Measurements from ENCODE around the gene FAM237A. TPM values are rescaled to one million over a fixed set of nuclear protein-coding genes. Genes with fewer than 3 reads are reported as not detected.

The FAM237A gene
- total RNA-seq, 1 donor from 2014 or later, result not detected

- no peak overlapping the region for H3K4me3 Mint-ChIP-seq (ENCODE audit: unreplicated experiment)
- no peaks in the 10 kb centered on the region for H3K36me3 Mint-ChIP-seq (ENCODE audit: low read depth)
- DNase-seq (ENCODE audit: low spot score), result no peak
- no peak overlapping the region for H3K27ac Mint-ChIP-seq (ENCODE audit: unreplicated experiment)
- H3K27me3 Mint-ChIP-seq (ENCODE audit: low read depth), result peaks cover 33% of the 10 kb centered on the region
- TF ChIP-seq, protein P1, sequence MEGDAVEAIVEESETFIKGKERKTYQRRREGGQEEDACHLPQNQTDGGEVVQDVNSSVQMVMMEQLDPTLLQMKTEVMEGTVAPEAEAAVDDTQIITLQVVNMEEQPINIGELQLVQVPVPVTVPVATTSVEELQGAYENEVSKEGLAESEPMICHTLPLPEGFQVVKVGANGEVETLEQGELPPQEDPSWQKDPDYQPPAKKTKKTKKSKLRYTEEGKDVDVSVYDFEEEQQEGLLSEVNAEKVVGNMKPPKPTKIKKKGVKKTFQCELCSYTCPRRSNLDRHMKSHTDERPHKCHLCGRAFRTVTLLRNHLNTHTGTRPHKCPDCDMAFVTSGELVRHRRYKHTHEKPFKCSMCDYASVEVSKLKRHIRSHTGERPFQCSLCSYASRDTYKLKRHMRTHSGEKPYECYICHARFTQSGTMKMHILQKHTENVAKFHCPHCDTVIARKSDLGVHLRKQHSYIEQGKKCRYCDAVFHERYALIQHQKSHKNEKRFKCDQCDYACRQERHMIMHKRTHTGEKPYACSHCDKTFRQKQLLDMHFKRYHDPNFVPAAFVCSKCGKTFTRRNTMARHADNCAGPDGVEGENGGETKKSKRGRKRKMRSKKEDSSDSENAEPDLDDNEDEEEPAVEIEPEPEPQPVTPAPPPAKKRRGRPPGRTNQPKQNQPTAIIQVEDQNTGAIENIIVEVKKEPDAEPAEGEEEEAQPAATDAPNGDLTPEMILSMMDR (IDR thresholded peaks at IDR 0.05), result no peak
- H3K4me1 Mint-ChIP-seq (ENCODE audit: low read depth), result no peaks in the 10 kb centered on the region
- no peaks in the 10 kb centered on the region for H3K9me3 Mint-ChIP-seq (ENCODE audit: low read depth)
Measured at GRCh38 chr2:206683546-206683945, 41.3 kb downstream of the FAM237A start.

DNA sequence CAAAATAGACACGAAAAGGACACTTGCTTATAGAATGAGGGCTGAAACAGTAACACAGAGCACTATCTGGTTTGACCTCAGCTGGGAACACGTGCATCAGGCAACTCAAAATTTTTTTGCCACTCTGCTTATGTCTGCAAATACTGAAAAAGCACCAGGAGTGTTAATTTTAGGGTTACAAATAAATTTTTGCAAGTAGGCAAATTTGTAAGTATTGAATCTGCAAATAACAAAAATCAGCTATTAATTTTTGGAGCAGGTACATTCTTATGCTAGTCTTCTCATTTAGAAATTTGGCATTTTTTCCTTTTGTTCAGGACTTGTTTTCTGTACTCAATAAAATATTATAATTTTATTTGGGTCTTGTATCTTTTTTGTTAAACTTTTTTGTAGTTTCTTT, 46.2 kb downstream of the FAM237A start:
- no peak overlapping the region for H3K27ac Mint-ChIP-seq (ENCODE audit: unreplicated experiment)
- TF ChIP-seq, protein P1 (IDR thresholded peaks at IDR 0.05), result no peak
- H3K9me3 Mint-ChIP-seq (ENCODE audit: low read depth), result no peaks in the 10 kb centered on the region

DNA sequence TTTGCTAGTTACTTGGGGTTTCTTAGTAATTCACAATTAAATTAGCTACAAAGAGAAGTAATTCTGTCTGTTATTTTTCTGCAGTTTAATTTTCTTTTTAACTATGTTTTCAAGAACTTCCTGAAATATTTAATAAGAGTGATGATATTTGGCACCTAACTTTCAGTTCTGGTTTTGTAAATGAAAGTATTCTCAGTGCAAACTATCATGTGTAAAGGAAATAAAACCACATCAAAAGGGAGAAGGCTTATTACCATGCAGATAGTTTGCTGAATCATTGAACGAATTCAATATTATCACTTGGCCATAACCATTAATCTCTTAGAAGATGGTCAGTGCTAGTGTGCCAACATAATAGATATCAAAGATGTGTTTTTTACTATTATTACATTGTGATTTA, 46.7 kb downstream of the FAM237A start:
- DNase-seq (ENCODE audit: low spot score), result no peak
- TF ChIP-seq, protein P1 (IDR thresholded peaks at IDR 0.05), result no peak
- Mint-ChIP-seq H3K27me3 (ENCODE audit: low read depth) (peaks cover 28% of the 10 kb centered on the region), H3K36me3 (ENCODE audit: low read depth) (no peaks in the 10 kb centered on the region), H3K4me1 (ENCODE audit: low read depth) (no peaks in the 10 kb centered on the region), H3K9me3 (ENCODE audit: low read depth) (no peaks in the 10 kb centered on the region), H3K27ac (ENCODE audit: unreplicated experiment) (no peak overlapping the region), H3K4me3 (ENCODE audit: unreplicated experiment) (no peak overlapping the region)

More for the DNA sequence above, 46.2 kb downstream of the FAM237A start:
- H3K4me1 Mint-ChIP-seq (ENCODE audit: low read depth), result no peaks in the 10 kb centered on the region
- no peaks in the 10 kb centered on the region for H3K36me3 Mint-ChIP-seq (ENCODE audit: low read depth)
- DNase-seq (ENCODE audit: low spot score), result no peak
- no peak overlapping the region for H3K4me3 Mint-ChIP-seq (ENCODE audit: unreplicated experiment)
- H3K27me3 Mint-ChIP-seq (ENCODE audit: low read depth), result peaks cover 25% of the 10 kb centered on the region

GRCh38 chr2:206692971-206693370, 50.7 kb downstream of the FAM237A start:
- Mint-ChIP-seq H3K4me1 (ENCODE audit: low read depth) (no peaks in the 10 kb centered on the region), H3K9me3 (ENCODE audit: low read depth) (no peaks in the 10 kb centered on the region), H3K27ac (ENCODE audit: unreplicated experiment) (no peak overlapping the region), H3K4me3 (ENCODE audit: unreplicated experiment) (no peak overlapping the region), H3K27me3 (ENCODE audit: low read depth) (peaks cover 17% of the 10 kb centered on the region), H3K36me3 (ENCODE audit: low read depth) (no peaks in the 10 kb centered on the region)
- TF ChIP-seq, protein P1 (IDR thresholded peaks at IDR 0.05), result no peak
- no peak for DNase-seq (ENCODE audit: low spot score)

DNA sequence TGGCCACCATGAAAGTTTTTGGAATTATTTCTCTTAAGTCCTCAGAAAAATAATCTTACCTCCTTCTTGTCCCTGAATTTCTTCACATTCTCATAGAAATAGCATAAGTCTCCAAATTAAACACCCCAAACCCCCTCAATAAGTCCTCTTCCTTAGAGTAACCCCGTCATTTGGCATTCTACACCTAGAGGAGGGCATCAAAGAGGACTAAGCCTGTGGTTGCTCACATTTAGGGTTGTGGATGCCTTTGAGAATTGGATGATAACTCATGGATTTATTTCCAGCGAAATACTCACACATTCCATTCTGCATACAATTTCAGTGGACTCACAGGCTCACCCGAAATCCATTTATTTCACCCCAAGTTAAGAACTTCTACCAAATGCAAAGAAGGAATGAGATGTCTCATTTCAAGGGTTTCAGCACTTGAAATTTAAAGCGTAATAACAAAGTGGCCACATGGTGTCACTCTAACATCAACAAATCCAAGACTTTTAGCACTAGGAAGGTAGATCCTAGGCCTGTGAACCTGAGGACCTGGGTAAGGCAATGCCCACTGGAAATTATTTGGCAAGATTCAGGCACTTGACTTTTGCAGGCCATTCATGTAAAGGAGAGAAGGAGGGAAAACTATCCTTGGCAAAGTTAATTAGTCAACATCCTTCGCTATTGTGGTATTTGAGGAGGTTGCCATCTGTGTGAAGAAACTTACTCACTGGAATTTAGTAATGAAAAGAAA, 51.3 kb downstream of the FAM237A start:
- H3K9me3 Mint-ChIP-seq (ENCODE audit: low read depth), result no peaks in the 10 kb centered on the region
- H3K36me3 Mint-ChIP-seq (ENCODE audit: low read depth), result no peaks in the 10 kb centered on the region
- H3K27ac Mint-ChIP-seq (ENCODE audit: unreplicated experiment), result no peak overlapping the region
- no peaks in the 10 kb centered on the region for H3K4me1 Mint-ChIP-seq (ENCODE audit: low read depth)
- peaks cover 20% of the 10 kb centered on the region for H3K27me3 Mint-ChIP-seq (ENCODE audit: low read depth)
- no peak overlapping the region for H3K4me3 Mint-ChIP-seq (ENCODE audit: unreplicated experiment)
- no peak for DNase-seq (ENCODE audit: low spot score)
- TF ChIP-seq, protein P1 (IDR thresholded peaks at IDR 0.05), result peak; percentile 91
